Keratinocyte (primary cell): ENCODE data around the gene PLAGL1. TPM values are rescaled to one million over a fixed set of nuclear protein-coding genes. Genes with fewer than 3 reads are reported as not detected.

Source experiments
- DNase-seq: peaks from one replicate; pipeline ENCODE4 v3.0.0-alpha.2; 2011; ENCODE audit warnings: low read depth, missing footprints, low spot score
- FAIRE-seq: peaks from 2 replicates; lab custom pipeline; 2011; peaks lifted over from hg19 to GRCh38; lab: Jason Lieb, UNC
- H2AFZ ChIP-seq: 2 replicates; pipeline ENCODE4 v1.6.0; 2012; ENCODE audit warnings: low read length, control low read depth, inconsistent platforms; ENCODE audit not compliant: control insufficient read depth
- H3K27ac ChIP-seq: 2 replicates; pipeline ENCODE4 v1.5.1; 2011; ENCODE audit warnings: low read length; ENCODE audit not compliant: control insufficient read depth, insufficient read depth
- H3K27me3 ChIP-seq: 3 replicates; pipeline ENCODE4 v1.6.0; 2011; ENCODE audit warnings: low read length; ENCODE audit not compliant: control insufficient read depth, insufficient read depth; ENCODE audit errors: extremely low read depth
- H3K36me3 ChIP-seq, 2 experiments: 2 replicates in 1 of 2; 3 replicates in 1 of 2; pipeline ENCODE4 v1.5.1; 2011; ENCODE audit warnings: low read length in 2 of 2, mild to moderate bottlenecking in 1 of 2; ENCODE audit not compliant: control insufficient read depth in 2 of 2, insufficient read depth in 2 of 2; ENCODE audit errors: extremely low read depth in 1 of 2
- H3K4me1 ChIP-seq: 3 replicates; pipeline ENCODE4 v1.5.1; 2011; ENCODE audit warnings: low read length; ENCODE audit not compliant: control insufficient read depth, insufficient read depth; ENCODE audit errors: extremely low read depth
- H3K4me2 ChIP-seq: 3 replicates; pipeline ENCODE4 v1.6.0; 2011; ENCODE audit warnings: low read depth, low read length; ENCODE audit not compliant: control insufficient read depth, insufficient read depth; ENCODE audit errors: extremely low read depth
- H3K4me3 ChIP-seq, 3 experiments: fragments of 200-600 bp in 1 of 3; sonication (generic) in 1 of 3; 2 replicates in 2 of 3; 3 replicates in 1 of 3; pipeline ENCODE4 v1.5.1; 2011 to 2016; ENCODE audit warnings: low read length in 3 of 3, mild to moderate bottlenecking in 3 of 3, control low read depth in 2 of 3, inconsistent platforms in 1 of 3, low read depth in 1 of 3, mixed read lengths in 1 of 3, mixed run types in 1 of 3, moderate library complexity in 1 of 3; ENCODE audit not compliant: control insufficient read depth in 2 of 3, insufficient read depth in 2 of 3; ENCODE audit errors: extremely low read depth in 1 of 3
- H3K79me2 ChIP-seq: 2 replicates; pipeline ENCODE4 v1.6.0; 2012; ENCODE audit warnings: low read length; ENCODE audit not compliant: control insufficient read depth, insufficient read depth
- H3K9ac ChIP-seq: 3 replicates; pipeline ENCODE4 v1.6.0; 2011; ENCODE audit warnings: low read length; ENCODE audit not compliant: control insufficient read depth, insufficient read depth; ENCODE audit errors: extremely low read depth
- H3K9me1 ChIP-seq: 3 replicates; pipeline ENCODE4 v1.6.0; 2011; ENCODE audit warnings: low read length; ENCODE audit not compliant: control insufficient read depth, insufficient read depth; ENCODE audit errors: extremely low read depth
- H3K9me3 ChIP-seq: 2 replicates; pipeline ENCODE4 v1.5.1; 2012; ENCODE audit warnings: low read depth, low read length; ENCODE audit not compliant: control insufficient read depth
- H4K20me1 ChIP-seq: 3 replicates; pipeline ENCODE4 v1.6.0; 2011; ENCODE audit warnings: low read length; ENCODE audit not compliant: control insufficient read depth, insufficient read depth; ENCODE audit errors: extremely low read depth
- EZH2 ChIP-seq: IDR thresholded peaks from one replicate; pipeline ENCODE4 v1.6.1; 2012; ENCODE audit warnings: inconsistent platforms, mild to moderate bottlenecking, low read length, moderate library complexity
- dilution Hi-C: fragments of 300-500 bp; cut with MboI; formaldehyde crosslinking; loops from one replicate; pipeline ENCODE4 v1.7.0; 2020; ENCODE audit warnings: low sequenced_read_pairs; ENCODE audit not compliant: extremely low pct_ligation_motif_present
- polyA plus RNA-seq, 5 experiments: library from polyadenylated mRNA; depleted of rRNA in 3 of 5; stranded (reverse) in 3 of 5; stranded (forward) in 1 of 5; unstranded in 1 of 5; fragments of >200 nt; gene quantifications; 1 replicate in 1 of 5; 2 replicates in 3 of 5; 3 replicates in 1 of 5; pipeline versions ENCODE4 v1.2.1 to v1.2.3, GENCODE V29; 2011 to 2012; ENCODE audit warnings: missing spikeins in 2 of 5, low read depth in 1 of 5, low replicate concordance in 1 of 5
- TF ChIP-seq, protein P1 (sequence below), 3 experiments: IDR thresholded peaks in 1 of 3; conservative IDR thresholded peaks in 1 of 3; optimal IDR thresholded peaks in 1 of 3; 2 replicates in 2 of 3; 3 replicates in 1 of 3; pipeline versions ENCODE3 to v1.5.1; 2011; ENCODE audit warnings: low read length in 3 of 3, mild to moderate bottlenecking in 3 of 3, moderate library complexity in 2 of 3, control low read depth in 1 of 3, inconsistent platforms in 1 of 3; ENCODE audit not compliant: insufficient read depth in 2 of 3; ENCODE audit errors: extremely low read depth in 1 of 3

Gene PLAGL1
- polyA plus RNA-seq, 1 donor (not counting 4 experiments of a cell fraction or from before 2014, with no cell fraction given): 8.9 TPM

DNA sequence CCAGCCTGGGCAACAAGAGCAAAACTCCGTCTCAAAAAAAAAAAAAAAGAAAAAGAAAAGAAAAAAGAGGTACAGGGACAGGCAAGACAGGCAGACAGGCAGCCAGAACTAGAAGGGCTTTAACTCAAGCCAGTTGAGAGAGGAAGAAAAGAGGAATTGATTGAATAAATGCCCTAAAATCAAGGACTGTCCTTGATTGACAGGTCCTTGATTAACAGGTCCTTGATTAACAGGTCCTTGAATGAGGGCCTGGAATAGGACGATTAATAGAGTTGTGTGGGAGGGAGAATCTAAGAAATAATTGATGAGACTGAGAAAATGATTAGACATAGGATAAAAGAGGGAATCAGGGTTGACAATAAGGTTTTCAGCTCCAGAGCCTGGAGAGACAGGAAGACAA lies 107.7 kb downstream of the PLAGL1 start:
- H3K4me1 ChIP-seq: no peaks in the 10 kb centered on the region
- no peaks in the 10 kb centered on the region for H3K79me2 ChIP-seq
- H3K4me3 ChIP-seq: no peak overlapping the region
- H3K27ac ChIP-seq: no peak overlapping the region
- no peaks in the 10 kb centered on the region for H3K9me1 ChIP-seq
- FAIRE-seq (no peak), DNase-seq (no peak)
- H3K4me2 ChIP-seq: no peak overlapping the region
- no peaks in the 10 kb centered on the region for H3K36me3 ChIP-seq
- dilution Hi-C loops: no loop called here
- H3K9ac ChIP-seq: no peak overlapping the region
- H3K9me3 ChIP-seq: no peaks in the 10 kb centered on the region
- H2AFZ ChIP-seq: no peak overlapping the region
- H4K20me1 ChIP-seq: no peaks in the 10 kb centered on the region
- TF ChIP-seq, protein P1, sequence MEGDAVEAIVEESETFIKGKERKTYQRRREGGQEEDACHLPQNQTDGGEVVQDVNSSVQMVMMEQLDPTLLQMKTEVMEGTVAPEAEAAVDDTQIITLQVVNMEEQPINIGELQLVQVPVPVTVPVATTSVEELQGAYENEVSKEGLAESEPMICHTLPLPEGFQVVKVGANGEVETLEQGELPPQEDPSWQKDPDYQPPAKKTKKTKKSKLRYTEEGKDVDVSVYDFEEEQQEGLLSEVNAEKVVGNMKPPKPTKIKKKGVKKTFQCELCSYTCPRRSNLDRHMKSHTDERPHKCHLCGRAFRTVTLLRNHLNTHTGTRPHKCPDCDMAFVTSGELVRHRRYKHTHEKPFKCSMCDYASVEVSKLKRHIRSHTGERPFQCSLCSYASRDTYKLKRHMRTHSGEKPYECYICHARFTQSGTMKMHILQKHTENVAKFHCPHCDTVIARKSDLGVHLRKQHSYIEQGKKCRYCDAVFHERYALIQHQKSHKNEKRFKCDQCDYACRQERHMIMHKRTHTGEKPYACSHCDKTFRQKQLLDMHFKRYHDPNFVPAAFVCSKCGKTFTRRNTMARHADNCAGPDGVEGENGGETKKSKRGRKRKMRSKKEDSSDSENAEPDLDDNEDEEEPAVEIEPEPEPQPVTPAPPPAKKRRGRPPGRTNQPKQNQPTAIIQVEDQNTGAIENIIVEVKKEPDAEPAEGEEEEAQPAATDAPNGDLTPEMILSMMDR (optimal IDR thresholded peaks at IDR 0.05 in 1 of 3, IDR thresholded peaks at IDR 0.05 in 1 of 3, conservative IDR thresholded peaks at IDR 0.05 in 1 of 3; ENCODE audit: extremely low read depth in 1 of 3, insufficient read depth in 2 of 3, low read length in 3 of 3): no peak
- no peak for TF ChIP-seq EZH2
- H3K27me3 ChIP-seq: no peaks in the 10 kb centered on the region

DNA sequence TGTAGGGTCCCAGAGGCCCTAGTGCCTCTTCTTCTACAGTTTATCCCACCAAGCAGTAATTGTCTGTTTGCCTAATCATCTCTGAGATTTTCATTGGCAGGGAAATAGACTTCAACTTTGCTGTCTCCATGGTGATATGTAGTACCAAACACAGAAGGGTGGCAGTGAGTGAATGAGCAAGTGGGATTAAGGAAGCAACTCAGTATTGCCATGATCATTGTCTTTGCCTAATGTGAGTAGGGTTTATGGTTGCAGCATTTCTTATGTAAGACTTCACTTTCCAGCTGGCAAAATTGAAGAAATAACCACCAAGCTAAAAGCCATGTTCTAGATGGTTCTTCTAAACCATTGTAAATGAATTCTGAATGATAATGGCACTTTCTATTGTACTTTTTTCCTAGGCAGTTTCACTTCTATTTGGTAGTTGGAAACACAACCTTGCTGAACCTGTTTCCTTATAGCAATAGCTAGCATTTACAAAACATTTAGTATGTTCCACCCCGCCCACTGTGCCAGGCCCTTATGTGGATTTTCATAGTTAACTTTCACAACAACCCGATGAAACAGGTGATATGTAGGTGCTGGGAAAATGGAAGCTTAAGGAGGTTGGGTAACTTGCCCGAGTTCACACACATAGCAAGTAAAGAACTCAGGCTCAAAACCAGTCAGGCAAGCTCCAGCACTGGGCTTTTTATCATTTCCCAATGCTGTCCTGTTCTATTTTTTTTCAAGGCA lies 111.8 kb downstream of the PLAGL1 start:
- Histone ChIP-seq H3K27ac (no peak overlapping the region), H2AFZ (no peak overlapping the region)

More for the DNA sequence above, 111.8 kb downstream of the PLAGL1 start:
- Histone ChIP-seq H3K27me3 (no peaks in the 10 kb centered on the region), H3K4me3 (no peak overlapping the region), H3K9me3 (no peaks in the 10 kb centered on the region), H3K9me1 (no peaks in the 10 kb centered on the region), H3K4me1 (no peaks in the 10 kb centered on the region), H3K79me2 (no peaks in the 10 kb centered on the region), H3K36me3 (no peaks in the 10 kb centered on the region), H3K9ac (no peak overlapping the region), H4K20me1 (no peaks in the 10 kb centered on the region), H3K4me2 (no peak overlapping the region)
- TF ChIP-seq, protein P1 (optimal IDR thresholded peaks at IDR 0.05 in 1 of 3, IDR thresholded peaks at IDR 0.05 in 1 of 3, conservative IDR thresholded peaks at IDR 0.05 in 1 of 3; ENCODE audit: extremely low read depth in 1 of 3, insufficient read depth in 2 of 3, low read length in 3 of 3): no peak
- TF ChIP-seq EZH2: no peak
- FAIRE-seq (no peak), DNase-seq (no peak)
- dilution Hi-C loops: no loop called here
